ENCODE data around the gene DCAF7. TPM values are rescaled to one million over a fixed set of nuclear protein-coding genes. Genes with fewer than 3 reads are reported as not detected.

Gene DCAF7
- total and polyA plus RNA-seq, 4 donors: 13.2 to 24.0 (median 15.0) TPM

DNA sequence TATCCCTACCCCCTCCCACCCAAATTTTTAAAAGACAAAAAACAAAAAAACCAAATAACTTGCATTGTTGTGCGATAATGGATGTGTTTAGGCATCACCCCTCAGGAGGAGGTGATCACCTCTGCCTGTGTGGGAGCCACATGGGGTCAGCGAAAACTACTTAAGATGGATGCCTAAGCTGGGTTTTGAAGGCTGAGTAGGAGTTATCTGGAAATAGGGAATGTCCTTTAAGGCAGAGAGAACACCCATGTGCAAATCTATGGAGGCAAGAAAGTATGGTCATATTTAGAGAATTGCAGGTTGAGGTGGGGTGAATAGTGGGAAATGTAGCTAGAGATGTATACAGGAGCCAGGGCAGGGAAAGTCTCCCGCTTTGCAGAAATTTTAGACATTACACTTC is 44.9 kb downstream of the DCAF7 start:
- Histone ChIP-seq H3K4me3 (ENCODE audit: low read depth in 1 of 3, low read length in 3 of 3) (no peak overlapping the region), H3K36me3 (ENCODE audit: control insufficient read depth in 4 of 4, insufficient read depth in 3 of 4, low read depth in 1 of 4, low read length in 3 of 4) (peaks cover 2 to 24% (median 10%) of the 10 kb centered on the region in 4 donors), H3K4me1 (ENCODE audit: control insufficient read depth in 4 of 4, insufficient read depth in 4 of 4, low read length in 3 of 4) (peaks cover 0 to 3% (median 2%) of the 10 kb centered on the region in 4 donors), H3K9ac (ENCODE audit: low read depth in 1 of 2, low read length in 2 of 2) (no peak overlapping the region), H3K27ac (ENCODE audit: low read depth in 1 of 2, low read length in 2 of 2) (no peak overlapping the region), H3K9me3 (ENCODE audit: control insufficient read depth in 4 of 4, low read length in 3 of 4) (no peaks in the 10 kb centered on the region), H3K27me3 (ENCODE audit: control insufficient read depth in 4 of 4, insufficient read depth in 4 of 4, low read length in 3 of 4) (no peaks in the 10 kb centered on the region)
- TF ChIP-seq FOXA1 (IDR thresholded peaks at IDR 0.05) (no peak), JUND (IDR thresholded peaks at IDR 0.05) (no peak), TAF1 (conservative IDR thresholded peaks at IDR 0.05) (no peak), FOXA2 (IDR thresholded peaks at IDR 0.05) (no peak), RAD21 (IDR thresholded peaks at IDR 0.05) (no peak), SP1 (IDR thresholded peaks at IDR 0.05) (no peak), GABPA (IDR thresholded peaks at IDR 0.05 in 1 of 2, conservative IDR thresholded peaks at IDR 0.05 in 1 of 2) (no peak), YY1 (IDR thresholded peaks at IDR 0.05) (no peak)
- TF ChIP-seq, protein P1, sequence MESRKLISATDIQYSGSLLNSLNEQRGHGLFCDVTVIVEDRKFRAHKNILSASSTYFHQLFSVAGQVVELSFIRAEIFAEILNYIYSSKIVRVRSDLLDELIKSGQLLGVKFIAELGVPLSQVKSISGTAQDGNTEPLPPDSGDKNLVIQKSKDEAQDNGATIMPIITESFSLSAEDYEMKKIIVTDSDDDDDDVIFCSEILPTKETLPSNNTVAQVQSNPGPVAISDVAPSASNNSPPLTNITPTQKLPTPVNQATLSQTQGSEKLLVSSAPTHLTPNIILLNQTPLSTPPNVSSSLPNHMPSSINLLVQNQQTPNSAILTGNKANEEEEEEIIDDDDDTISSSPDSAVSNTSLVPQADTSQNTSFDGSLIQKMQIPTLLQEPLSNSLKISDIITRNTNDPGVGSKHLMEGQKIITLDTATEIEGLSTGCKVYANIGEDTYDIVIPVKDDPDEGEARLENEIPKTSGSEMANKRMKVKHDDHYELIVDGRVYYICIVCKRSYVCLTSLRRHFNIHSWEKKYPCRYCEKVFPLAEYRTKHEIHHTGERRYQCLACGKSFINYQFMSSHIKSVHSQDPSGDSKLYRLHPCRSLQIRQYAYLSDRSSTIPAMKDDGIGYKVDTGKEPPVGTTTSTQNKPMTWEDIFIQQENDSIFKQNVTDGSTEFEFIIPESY (IDR thresholded peaks at IDR 0.05): no peak
- TF ChIP-seq, protein P2, sequence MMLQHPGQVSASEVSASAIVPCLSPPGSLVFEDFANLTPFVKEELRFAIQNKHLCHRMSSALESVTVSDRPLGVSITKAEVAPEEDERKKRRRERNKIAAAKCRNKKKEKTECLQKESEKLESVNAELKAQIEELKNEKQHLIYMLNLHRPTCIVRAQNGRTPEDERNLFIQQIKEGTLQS (IDR thresholded peaks at IDR 0.05): no peak
- TF ChIP-seq, protein P3, sequence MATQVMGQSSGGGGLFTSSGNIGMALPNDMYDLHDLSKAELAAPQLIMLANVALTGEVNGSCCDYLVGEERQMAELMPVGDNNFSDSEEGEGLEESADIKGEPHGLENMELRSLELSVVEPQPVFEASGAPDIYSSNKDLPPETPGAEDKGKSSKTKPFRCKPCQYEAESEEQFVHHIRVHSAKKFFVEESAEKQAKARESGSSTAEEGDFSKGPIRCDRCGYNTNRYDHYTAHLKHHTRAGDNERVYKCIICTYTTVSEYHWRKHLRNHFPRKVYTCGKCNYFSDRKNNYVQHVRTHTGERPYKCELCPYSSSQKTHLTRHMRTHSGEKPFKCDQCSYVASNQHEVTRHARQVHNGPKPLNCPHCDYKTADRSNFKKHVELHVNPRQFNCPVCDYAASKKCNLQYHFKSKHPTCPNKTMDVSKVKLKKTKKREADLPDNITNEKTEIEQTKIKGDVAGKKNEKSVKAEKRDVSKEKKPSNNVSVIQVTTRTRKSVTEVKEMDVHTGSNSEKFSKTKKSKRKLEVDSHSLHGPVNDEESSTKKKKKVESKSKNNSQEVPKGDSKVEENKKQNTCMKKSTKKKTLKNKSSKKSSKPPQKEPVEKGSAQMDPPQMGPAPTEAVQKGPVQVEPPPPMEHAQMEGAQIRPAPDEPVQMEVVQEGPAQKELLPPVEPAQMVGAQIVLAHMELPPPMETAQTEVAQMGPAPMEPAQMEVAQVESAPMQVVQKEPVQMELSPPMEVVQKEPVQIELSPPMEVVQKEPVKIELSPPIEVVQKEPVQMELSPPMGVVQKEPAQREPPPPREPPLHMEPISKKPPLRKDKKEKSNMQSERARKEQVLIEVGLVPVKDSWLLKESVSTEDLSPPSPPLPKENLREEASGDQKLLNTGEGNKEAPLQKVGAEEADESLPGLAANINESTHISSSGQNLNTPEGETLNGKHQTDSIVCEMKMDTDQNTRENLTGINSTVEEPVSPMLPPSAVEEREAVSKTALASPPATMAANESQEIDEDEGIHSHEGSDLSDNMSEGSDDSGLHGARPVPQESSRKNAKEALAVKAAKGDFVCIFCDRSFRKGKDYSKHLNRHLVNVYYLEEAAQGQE (IDR thresholded peaks at IDR 0.05): no peak
- 97% methylated on average over 3 of the region's 3 CpGs for WGBS
- DNase-seq (ENCODE audit: low spot score): no peak

DNA sequence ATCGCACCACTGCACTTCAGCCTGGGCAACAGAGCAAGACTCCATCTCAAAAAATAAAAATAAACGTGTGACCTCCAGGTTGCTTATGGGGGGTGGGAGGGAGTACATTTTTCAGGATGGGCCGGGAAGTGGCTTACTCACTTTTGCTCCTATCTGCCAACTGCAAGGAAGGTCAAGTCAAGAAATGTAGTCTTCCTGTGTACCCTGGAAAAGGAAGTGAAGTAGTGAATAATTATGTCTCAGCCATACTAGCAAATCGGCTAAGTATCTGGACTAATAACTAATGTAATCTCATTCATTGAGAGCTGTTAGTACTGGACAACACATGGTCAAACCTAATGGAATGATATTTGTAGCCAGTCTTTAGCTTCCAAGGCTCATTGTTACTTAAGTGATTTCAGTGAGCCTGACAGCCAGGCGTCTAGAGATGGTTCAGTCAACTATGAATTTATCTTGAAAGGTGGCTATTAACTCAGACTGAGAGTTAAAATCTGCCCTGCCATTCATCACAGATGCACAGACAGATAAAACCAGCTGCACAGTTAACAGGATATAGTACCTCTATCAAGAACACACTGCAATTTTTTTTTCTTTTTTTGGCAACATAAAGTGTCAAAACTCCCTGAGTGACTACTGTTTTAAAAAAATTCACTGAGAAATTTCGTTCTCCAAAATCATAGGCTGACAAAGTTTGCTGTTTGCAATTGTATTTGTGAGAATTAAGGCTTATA is 46.7 kb downstream of the DCAF7 start:
- WGBS: 72% methylated on average over 6 of the region's 6 CpGs
- H3K9ac ChIP-seq (ENCODE audit: low read depth in 1 of 2, low read length in 2 of 2): no peak overlapping the region
- no peaks in the 10 kb centered on the region for H3K9me3 ChIP-seq (ENCODE audit: control insufficient read depth in 4 of 4, low read length in 3 of 4)
- no peak overlapping the region for H3K4me3 ChIP-seq (ENCODE audit: low read depth in 1 of 3, low read length in 3 of 3)
- TF ChIP-seq RAD21 (IDR thresholded peaks at IDR 0.05) (no peak), GABPA (IDR thresholded peaks at IDR 0.05 in 1 of 2, conservative IDR thresholded peaks at IDR 0.05 in 1 of 2) (no peak), NR2F2 (IDR thresholded peaks at IDR 0.05) (no peak), YY1 (IDR thresholded peaks at IDR 0.05) (no peak)
- TF ChIP-seq, protein P2 (IDR thresholded peaks at IDR 0.05): no peak
- TF ChIP-seq, protein P3 (IDR thresholded peaks at IDR 0.05): no peak
- TF ChIP-seq, protein P1 (IDR thresholded peaks at IDR 0.05): no peak
- no peak for DNase-seq (ENCODE audit: low spot score)
- peaks cover 0 to 14% (median 12%) of the 10 kb centered on the region in 4 donors for H3K4me1 ChIP-seq (ENCODE audit: control insufficient read depth in 4 of 4, insufficient read depth in 4 of 4, low read length in 3 of 4)
- H3K27ac ChIP-seq (ENCODE audit: low read depth in 1 of 2, low read length in 2 of 2): no peak overlapping the region
- H3K36me3 ChIP-seq (ENCODE audit: control insufficient read depth in 4 of 4, insufficient read depth in 3 of 4, low read depth in 1 of 4, low read length in 3 of 4): peaks cover 0 to 7% (median under 1%) of the 10 kb centered on the region in 4 donors
- H3K27me3 ChIP-seq (ENCODE audit: control insufficient read depth in 4 of 4, insufficient read depth in 4 of 4, low read length in 3 of 4): no peaks in the 10 kb centered on the region
